HG03039 (cell line): ENCODE measurements around the gene GREB1L.

Experiments used
- ATAC-seq: cut with Tn5 transposase; IDR thresholded peaks from one replicate; pipeline ENCODE4 v1.9.1; 2021; ENCODE audit warnings: mild to moderate bottlenecking, moderate library complexity; ENCODE audit not compliant: unreplicated experiment

Gene GREB1L

DNA sequence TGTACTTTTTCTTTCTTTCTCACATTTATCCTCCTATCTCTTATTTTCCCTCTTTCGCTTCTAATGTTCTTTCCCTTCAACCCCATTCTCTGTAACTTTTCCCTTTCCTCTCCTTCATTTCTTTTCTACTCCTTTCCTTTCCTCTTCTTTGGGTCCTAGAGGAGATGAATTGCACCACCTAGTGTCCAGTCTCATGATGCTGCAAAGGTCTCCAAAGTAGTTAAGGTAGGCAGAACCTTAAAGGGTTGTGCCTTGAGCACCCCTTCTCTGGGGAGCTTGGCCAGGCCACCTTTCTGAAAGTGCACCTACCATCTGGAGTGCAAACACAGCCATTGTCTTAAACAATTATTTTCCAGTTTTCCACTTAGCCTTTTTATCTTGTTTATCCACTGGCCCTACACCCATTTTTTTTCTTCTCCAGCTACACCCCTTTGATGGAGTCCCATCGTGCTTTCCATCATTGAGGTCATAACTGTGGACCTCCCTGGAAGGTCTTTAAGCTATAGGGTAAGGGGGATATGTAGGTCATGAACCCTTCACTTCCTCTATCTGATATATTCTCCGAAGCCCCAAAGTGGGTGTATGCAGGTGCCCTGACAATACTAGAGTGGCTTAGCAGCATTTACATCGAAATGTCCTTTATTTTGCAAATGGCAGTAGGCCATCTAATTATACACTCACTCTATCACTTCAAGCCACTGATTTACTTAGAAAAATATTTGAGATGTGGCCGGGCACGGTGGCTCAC lies 202.6 kb downstream of the GREB1L start:
- no peak for ATAC-seq

DNA sequence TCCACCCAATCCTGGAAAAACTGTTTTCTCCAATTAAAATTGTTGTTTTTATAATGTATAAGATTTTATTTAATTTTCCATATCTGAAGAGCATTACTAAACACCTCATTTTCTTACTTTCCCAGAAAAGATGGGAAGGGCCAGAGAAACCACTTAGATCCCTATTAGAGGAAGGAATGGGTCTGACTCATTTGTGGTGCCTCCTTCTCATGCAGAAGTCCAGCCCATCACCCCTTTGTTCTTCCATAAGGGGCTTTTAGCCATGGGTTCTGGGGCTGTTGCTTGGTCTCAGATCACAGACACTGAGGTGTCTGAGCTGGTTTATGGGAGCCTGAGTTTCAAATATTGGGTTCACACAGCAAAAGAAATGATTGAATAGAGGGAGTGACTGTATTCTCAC lies 206.3 kb downstream of the GREB1L start:
- ATAC-seq: no peak

DNA sequence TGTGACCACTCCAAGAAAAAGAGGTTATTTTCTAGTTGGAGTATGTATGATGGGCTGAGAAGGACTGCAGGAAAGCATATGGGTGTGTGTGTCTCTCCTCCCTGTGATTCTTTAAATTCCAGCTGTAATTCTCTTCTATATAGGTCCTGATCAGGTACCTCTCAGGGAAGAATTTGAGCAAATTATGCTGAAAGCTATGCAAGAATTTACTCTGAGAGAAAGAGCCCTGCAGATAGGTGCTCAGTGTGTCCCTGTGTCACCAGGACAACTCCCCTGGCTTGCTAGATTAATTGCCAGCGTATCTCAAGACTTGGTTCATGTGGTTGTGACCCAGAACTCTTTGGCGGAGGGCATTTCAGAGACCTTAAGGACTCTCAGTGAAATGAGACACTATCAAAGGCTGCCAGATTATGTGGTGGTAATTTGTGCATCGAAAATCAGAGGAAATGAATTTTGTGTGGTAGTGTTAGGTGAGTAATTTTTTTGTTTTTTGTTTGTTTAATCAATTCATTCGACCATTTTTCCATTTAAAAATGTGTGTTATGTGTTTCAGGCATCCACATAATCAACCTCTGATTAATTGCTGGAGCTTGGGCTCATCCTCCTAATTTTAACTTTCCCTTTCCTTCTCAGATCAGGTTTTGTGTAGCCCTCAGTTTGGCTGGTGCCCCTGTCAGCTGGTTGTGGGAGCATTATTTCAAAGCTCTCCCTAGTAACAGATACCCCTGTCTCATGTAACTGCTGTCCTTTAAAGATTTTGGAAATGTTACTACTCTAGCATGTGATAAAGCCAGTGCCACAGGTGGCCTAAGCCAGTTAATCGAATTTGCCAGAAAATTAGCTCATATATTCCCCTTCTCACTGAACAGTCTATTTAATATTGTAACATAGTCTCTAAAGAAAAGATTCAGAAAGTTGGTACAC lies 207.6 kb downstream of the GREB1L start:
- ATAC-seq: no peak

DNA sequence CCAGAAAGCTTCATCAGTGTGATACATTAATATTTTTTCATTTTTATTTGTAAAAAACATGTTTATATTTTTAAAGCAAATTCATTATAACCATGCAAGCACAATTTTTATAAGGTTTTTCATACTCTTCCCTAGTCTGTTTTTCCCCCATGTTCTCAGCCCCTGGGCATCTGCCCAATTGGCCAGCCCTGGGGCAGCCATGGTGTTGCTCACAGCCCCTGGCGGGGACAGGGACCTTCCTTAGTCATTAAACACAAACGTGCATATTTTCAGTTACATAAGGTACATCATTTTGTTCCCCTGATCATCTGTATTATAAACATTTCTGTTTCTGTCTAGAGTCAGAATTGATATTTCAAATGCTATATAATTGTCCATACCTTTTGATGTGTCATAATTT lies 208.5 kb downstream of the GREB1L start:
- no peak for ATAC-seq

DNA sequence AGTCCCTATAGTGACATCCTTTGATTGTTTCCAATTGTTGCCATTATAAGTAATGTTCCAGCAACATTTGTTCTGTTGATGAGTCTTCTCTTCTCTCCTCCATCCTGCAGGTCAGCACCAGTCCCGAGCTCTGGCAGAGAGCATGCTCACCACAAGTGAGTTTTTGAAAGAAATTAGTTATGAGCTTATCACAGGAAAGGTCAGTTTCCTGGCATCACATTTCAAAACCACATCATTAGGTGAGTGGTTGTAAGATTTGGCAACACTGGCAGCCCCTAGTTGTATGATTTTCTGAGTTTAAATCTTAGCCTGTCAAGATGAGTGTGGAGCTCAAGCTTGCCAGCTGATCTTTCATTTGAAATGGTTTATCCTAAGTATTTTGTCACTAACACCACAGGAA lies 208.9 kb downstream of the GREB1L start:
- ATAC-seq: no peak

DNA sequence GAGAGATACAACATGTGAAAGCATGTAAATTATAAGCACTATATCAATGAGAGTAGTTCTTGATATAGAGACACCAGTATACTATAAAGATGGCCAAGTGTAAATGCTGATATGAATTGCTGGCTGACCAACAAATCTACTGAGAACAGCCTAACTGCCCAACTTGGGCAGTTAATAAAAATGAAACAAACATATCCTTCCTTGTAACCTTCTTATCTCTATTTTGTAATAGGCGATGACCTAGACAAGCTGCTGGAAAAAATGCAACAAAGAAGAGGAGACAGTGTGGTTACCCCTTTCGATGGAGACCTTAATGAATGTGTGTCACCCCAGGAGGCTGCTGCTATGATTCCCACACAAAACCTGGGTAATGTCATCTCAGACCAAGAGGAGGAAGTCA lies 209.8 kb downstream of the GREB1L start:
- ATAC-seq: no peak

DNA sequence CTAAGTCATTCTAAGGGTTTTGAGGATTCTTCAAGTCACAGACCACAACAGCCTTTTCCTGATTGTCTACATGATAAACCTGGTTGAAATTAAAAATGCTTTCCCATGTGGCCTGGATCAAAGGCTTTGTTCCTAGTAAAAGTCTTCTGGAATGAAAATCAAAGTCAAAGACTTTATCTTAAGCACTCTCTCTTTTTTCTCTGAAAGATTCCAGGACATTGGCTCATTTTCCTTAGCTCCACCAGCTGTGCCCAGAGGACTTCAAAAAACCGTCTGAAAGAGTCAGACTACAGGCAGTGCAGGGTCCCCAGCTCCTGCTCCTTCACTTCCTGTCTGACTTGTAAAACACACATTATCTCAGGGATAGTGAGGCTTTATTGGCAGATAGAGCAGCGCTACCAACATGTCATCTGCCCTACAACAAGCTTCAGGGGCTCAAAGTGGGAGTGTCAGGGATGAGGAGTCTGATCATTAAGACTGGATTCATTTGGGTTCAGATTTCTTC lies 210.3 kb downstream of the GREB1L start:
- no peak for ATAC-seq

DNA sequence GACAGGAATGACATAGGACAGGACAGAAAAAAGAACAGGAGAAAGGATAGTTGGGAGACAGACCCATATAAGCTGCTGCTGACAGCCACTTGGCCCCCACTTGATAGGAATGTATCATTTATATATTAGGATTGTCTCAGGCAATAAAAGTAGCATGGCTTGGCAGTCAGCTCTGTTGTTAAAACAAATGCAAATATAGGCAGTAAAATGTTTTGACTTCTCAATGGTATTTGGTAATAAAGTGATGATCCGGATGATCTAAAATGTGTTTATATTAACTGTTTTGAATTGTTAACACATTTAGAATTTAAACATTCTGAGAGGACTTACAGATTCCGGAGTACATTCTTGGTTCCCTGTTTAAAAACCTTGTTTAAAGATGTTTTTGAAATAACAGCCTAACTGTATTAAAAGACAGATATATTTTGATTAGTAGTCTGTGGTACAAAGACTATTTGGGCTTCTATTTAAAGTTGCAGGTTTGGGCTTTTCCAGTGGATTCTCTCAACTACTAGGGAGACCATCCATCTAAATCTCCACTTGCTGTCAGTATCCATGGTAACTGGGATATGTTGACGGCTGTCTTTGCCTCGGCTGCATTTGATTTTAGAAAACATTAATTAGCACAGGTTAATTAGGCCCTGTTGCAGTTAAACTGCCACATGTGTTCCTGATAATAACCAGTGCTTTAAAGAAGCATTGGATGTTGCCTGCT lies 210.9 kb downstream of the GREB1L start:
- ATAC-seq: no peak

DNA sequence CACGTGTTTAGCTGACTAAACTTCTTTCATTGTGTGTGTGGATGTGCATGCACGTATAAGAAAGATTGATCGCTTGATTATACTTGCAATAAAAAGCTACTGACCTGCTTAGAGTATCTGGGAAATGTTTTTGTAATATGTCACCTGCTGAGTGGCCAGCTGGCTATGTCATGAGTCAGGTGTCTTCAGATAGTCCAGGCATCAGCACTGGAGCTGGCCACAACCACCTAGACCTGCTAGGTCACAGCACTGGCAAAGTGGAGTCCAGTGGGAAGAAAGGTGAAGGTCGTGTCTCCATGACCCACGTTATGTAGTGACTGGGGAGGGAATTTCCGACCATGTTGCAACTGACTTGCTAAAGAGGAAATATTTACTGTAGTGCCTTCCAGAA lies 211.5 kb downstream of the GREB1L start:
- ATAC-seq: no peak

DNA sequence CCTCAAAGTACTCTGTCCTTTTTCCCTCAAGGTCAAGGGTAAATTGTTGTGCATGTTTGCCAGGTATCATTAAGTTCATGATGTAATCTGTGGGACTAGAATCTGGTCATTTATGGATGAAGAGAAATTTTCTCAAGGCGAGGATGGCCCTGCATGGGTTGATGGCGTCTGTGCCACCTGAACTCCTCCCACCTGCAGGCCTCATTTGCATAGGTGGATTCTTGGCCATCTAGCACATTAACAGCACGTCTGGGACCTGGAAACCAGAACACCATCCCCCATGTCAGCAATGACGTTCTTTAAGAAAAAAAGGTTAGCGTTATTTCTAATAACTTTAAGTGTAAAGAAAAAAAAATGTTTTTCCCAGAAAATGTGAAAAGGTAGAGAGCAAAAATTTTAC lies 212.7 kb downstream of the GREB1L start:
- no peak for ATAC-seq

DNA sequence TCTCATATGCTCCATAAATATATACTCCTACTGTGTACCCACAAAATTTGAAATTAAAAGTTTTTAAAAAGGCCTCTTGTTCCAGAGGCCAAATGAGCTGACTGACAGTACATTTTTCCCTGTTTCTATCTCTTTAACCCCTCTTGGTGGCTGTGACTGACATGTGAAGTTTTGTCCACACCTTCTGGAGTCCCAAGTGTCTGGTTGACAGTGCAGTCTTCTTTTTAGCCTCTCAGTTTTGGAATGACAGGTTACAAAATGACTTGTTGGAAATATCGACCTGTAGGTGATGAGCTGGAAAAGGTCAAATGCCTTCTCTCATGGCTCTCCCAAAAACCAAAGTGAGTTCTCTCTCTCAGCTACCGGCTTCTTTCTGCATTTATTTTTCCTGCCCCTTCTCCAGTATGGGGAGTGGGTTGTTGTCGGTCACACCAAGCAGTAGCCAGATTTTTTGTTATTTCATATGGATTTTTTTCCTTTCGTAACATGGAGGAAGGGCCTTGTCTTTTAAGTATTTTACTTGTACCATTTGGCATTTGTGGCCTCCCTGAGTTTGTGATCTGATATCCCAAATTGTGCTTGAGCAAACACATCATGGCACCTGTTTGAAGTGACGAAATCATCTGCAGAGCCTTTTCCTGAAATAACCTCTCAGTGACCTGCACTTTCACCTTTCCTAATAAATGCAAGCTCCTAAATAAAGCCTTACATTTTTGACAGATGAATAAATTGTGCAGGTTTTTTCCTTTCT lies 214.6 kb downstream of the GREB1L start:
- ATAC-seq: peak; percentile 48

DNA sequence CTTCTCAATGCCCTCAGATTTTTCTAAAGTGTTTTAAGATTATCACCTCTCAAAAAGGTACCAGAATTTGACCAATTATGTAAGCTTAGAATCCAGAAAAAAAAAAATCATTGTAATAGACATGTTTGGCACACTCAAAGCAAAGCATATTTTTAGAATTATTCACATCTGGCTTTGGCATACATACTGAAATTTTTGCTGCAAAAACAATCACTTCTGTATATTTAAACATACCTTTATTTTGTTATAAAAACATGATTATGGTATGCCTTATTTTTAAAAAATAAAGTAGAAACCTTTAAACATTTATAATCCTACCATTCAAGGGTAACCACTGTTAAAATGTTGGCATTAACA lies 215.1 kb downstream of the GREB1L start:
- ATAC-seq: no peak

DNA sequence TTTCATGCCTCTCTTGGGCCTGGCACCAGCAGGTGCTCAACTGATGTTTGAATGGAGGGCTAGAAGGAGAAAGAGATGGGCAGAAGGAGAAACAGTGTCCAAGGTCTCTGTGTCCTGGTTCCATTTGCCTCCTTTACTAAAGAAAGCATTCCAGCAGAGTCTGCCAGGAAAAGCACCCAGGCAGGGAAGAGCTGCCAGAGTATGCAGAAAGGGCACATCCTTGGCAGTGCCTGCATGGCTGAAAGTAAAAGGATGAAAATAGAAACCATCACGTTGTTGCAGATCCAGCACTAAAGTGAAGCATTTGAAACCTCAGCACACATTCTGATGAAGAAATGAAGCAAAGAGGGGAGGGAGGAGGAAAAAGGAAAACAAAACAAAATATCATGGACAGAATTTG lies 216.3 kb downstream of the GREB1L start:
- no peak for ATAC-seq

DNA sequence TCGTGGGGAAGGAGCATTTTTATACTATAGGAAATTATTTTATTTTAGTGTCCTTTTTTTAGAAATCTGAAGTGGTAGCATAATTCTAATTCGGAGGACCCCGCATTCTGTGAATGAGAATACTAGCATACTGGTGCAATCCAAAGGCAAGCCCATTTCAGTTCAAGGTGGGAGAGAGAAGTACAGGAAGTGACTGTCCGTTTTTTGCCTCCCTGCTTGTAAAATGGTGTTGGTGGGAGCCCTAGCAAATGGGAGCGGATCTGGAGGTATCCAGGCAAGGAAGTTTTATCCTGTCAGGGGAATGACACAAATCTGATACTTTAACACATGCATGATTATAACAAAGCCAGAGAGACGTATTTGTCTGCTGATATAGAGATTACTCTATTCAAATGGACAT lies 216.8 kb downstream of the GREB1L start:
- ATAC-seq: no peak

DNA sequence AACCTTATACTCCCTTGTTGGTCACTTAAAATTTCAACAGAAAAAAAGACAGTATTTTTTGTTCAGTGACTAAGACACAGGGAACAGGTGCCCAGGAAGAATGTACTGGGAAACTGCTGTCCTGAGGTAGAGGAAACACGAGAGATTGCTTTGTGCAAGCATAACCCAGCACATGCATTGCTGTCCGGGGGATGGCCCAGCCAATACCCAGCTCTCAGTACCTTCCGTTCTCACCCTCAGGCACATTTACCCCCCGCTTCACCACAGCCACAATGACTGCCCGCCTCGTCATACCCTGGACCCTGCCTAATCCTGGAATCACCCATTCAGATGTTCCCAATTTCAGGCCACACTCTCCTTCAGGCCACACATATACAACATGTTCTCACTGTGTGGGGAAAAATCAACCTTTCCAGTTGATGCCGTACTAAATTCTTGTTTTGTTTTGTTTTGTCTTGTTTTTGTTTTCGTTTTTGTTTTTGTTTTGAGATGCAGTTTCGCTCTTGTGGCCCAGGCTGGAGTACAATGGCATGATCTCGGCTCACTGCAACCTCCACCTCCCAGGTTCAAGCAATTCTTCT lies 217.8 kb downstream of the GREB1L start:
- ATAC-seq: no peak

DNA sequence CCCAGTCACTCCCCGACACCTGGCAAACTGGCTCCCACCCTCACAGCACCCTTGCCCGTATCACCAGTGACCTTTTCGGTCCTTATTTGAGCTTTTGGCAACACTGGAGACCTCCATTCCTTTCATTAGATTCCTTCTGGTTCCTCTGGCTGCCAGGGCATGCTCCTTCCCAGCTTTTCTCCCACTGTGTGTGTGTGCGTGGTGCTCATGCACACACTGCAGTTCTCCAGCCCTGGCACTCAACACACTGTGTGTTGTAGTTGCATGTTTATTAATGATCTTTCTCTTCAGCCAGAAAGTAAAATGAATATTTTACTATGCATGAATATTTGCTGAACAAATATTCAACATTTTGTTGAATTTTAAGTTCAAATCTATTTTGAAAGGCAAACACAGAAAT lies 219.4 kb downstream of the GREB1L start:
- ATAC-seq: no peak

DNA sequence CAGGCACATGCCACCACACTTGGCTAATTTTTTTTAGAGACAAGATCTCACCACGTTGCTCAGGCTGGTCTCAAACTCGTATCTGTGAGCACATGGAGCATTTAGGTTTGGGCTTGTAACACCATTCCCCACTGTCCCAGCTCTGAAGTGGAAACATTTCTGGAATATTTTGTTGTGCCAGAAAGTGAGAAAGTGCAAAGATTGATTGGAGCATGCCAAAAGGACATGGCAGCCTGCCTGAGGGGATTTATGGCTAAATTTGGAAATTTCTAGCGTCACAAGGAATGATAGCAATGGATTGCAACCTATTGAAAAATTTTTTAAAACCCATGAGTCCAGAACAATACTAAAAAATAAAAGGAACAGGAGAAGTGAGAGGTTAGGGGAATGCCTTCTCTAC lies 221.7 kb downstream of the GREB1L start:
- no peak for ATAC-seq

DNA sequence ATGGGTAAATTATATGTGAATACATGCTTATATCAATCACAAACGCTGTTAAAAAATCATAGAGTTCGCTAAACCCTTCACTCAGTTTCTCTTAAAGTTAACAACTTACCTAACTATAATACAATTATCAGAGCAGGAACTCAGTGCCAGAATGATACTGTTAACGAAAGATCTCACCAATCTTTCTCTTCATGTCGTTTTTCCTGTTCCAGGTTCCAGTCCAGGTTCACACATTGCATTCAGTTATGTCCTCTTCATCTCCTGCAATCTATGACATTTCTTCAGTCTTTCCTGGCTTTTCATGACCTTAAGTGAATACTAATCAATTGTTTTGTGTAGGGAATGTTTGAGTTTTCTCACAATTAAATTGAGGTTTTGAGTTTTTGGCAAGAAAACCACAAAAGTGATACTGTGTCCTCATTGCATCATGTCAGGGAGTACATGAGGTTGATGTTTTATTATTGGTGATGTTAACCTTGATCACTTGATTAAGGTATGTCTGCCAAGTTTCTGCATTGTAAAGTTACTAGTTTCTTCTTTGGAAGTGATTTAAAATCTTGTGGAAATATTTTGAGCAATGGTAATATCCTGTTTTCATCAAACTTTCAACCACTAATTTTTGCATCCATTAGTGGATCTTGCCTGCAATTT lies 226.6 kb downstream of the GREB1L start:
- no peak for ATAC-seq

DNA sequence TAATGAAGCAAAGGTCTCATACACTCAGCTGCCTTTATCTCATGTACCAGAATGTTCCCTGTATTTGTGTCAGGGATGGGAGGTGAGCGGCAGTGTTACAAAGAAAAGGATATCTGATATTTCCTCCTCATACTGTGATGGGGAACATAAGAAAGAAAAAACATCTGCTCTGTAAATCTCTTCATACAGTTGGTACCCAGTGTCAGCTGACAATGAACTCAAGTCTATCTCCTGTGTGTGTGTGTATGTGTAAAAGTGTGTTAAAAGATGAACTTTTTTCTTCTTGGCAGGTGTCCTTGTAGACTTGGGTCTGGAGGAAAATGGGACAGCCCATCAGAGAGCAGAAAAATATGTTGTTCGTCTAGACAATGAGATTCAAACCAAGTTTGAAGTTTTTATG lies 230.7 kb downstream of the GREB1L start:
- ATAC-seq: no peak

DNA sequence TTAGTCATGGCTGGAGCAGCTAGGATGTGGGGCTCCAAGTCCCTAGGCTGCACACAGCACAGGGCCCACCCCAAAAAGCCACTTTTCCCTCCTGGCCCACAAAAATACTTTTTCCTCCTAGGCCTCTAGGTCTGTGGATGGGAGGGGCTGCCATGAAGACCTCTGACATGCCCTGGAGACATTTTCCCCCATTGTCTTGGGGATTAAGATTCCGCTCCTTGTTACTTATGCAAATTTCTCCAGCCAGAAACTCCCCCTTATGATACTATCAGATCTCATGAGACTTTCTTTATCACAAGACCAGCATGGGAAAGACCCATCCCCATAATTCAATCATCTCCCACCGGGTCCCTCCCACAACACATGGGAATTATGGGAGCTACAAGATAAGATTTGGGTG lies 232.6 kb downstream of the GREB1L start:
- ATAC-seq: no peak
